GM12891 (cell line): ENCODE measurements around the gene TMEM126B.

Experiments
- PAX5 ChIP-seq: IDR thresholded peaks from 2 replicates; pipeline ENCODE4 v1.6.1; 2011; ENCODE audit warnings: low read length, moderate library complexity, mild to moderate bottlenecking; ENCODE audit not compliant: insufficient read depth, severe bottlenecking
- POLR2A ChIP-seq: IDR thresholded peaks from 2 replicates; pipeline ENCODE4 v1.6.1; 2011; ENCODE audit warnings: low read depth, low read length, control low read depth
- POLR2AphosphoS5 ChIP-seq: IDR thresholded peaks from 2 replicates; pipeline ENCODE4 v1.6.1; 2011; ENCODE audit warnings: low read depth, low read length, control low read depth
- POU2F2 ChIP-seq: IDR thresholded peaks from 2 replicates; pipeline ENCODE4 v1.6.1; 2011; ENCODE audit warnings: low read depth, mild to moderate bottlenecking, control low read depth, low read length, moderate library complexity
- SPI1 ChIP-seq: IDR thresholded peaks from 2 replicates; pipeline ENCODE4 v1.6.1; 2011; ENCODE audit warnings: low read depth, low read length, control low read depth
- TAF1 ChIP-seq: IDR thresholded peaks from 2 replicates; pipeline ENCODE4 v1.6.1; 2011; ENCODE audit warnings: low read depth, low read length, control low read depth

- no peak for TF ChIP-seq POLR2A
- TF ChIP-seq TAF1, result no peak
- TF ChIP-seq POLR2AphosphoS5, result no peak
- no peak for TF ChIP-seq POU2F2
- no peak for TF ChIP-seq SPI1
- no peak for TF ChIP-seq PAX5
These were observed 25.2 kb upstream of the TMEM126B start for GRCh38 chr11:85603220-85603619.
